Coronary artery (tissue), 2 donors: Measurements from ENCODE around the gene ABCA8.

Source experiments
- DNase-seq: peaks from one replicate; pipeline ENCODE4 v3.0.0-alpha.2; 2017; ENCODE audit warnings: low spot score
- H3K27ac ChIP-seq, 2 donors: fragments of 200-600 bp; sonication (generic); one replicate each; pipeline ENCODE4 v1.5.1; 2016 to 2019
- H3K4me3 ChIP-seq: fragments of 200-600 bp; sonication (generic); 2 replicates; pipeline ENCODE4 v1.5.1; 2016; ENCODE audit warnings: mild to moderate bottlenecking, moderate library complexity
- CTCF ChIP-seq: fragments of 200-600 bp; sonication (generic); IDR thresholded peaks from one replicate; pipeline ENCODE4 v1.5.1; 2019; ENCODE audit warnings: antibody characterized with exemption

The ABCA8 gene

DNA sequence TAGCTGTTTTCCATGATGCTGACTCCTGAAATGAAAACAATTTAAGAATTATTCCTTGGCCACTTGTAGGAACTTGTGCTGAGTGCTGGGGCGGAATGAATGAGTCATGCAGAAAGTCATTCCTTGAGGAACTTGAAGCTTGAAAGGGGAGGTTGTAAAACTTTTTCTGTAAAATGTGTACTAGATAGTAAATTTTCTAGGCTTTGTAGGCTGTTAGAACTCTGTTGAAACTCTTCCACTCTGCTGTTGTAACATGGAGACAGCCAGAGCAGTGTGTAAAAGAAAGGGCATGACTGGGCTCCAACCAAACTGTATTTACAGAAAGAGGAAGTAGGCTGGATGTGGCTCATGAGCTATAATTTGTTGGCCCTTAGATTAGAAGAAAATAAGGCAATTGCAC, 46.1 kb downstream of the ABCA8 start:
- no peak for DNase-seq
- H3K4me3 ChIP-seq, result no peak overlapping the region
- TF ChIP-seq CTCF, result no peak
- peak overlapping the region; percentile 72 to 84 for H3K27ac ChIP-seq

GRCh38 chr17:68908045-68908444, 47.1 kb downstream of the ABCA8 start:
- Histone ChIP-seq H3K27ac (peak overlapping the region; percentile 45 to 84), H3K4me3 (no peak overlapping the region)
- no peak for DNase-seq
- TF ChIP-seq CTCF, result no peak

DNA sequence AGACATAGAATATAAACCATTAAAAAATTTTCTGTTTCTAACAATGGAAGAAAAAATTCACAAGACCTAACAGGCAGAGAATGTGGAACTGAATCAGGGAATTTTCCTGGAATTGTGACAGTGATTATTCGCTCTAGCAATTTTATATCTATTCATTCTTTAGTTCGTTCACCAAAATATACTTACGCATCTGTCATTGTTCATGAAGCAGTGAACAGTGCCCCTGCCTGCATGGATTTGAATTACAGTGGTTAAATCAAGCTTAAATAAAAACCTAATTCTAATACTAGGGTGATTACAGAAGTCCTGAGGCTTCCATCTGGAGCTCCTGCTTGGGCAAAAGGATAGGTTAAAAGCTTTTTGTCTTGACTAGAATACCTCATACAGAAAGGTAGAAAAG, 48.6 kb downstream of the ABCA8 start:
- no peak for TF ChIP-seq CTCF
- Histone ChIP-seq H3K4me3 (no peak overlapping the region), H3K27ac (no peak overlapping the region)
- DNase-seq, result no peak

- no peak for TF ChIP-seq CTCF
- DNase-seq, result no peak
- no peak overlapping the region for H3K4me3 ChIP-seq
- H3K27ac ChIP-seq, result no peak overlapping the region
These were observed 51.9 kb downstream of the ABCA8 start for GRCh38 chr17:68903286-68903685.

GRCh38 chr17:68897557-68897956, 57.6 kb downstream of the ABCA8 start:
- TF ChIP-seq CTCF, result no peak

GRCh38 chr17:68892658-68893057, 62.5 kb downstream of the ABCA8 start:
- no peak overlapping the region for H3K4me3 ChIP-seq
- no peak overlapping the region for H3K27ac ChIP-seq
- no peak for DNase-seq
- no peak for TF ChIP-seq CTCF

More at GRCh38 chr17:68897557-68897956, 57.6 kb downstream of the ABCA8 start:
- H3K27ac ChIP-seq, result no peak overlapping the region
- no peak overlapping the region for H3K4me3 ChIP-seq
- DNase-seq, result no peak

DNA sequence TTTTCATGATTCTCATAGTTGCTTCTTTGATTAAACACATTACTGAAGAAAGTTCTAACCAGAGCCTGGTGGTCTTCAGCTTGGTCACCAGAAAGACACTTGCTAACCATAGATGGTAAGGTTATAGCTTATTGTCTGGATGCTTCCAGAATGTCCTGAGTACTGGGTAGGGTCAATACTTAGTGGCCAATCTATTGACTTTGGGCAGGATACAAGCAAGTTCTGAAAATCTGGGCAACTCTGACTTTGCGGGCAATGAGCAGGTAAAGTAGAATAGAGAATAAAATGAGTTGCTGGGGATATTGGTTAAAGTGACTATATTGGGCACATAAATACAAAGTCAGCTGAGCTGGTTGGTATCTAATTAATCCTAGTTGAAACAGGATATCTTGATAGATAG, 63.0 kb downstream of the ABCA8 start:
- no peak for TF ChIP-seq CTCF
- no peak for DNase-seq
- Histone ChIP-seq H3K27ac (no peak overlapping the region), H3K4me3 (no peak overlapping the region)
